HEK293T (cell line): ENCODE measurements around the gene POLR3B.

Experiments used
- ARNT ChIP-seq: fragments of 450-650 bp; IDR thresholded peaks from 2 replicates; pipeline ENCODE4 v1.6.1; 2017; ENCODE audit warnings: mild to moderate bottlenecking
- CTBP1 ChIP-seq: fragments of 450-650 bp; IDR thresholded peaks from 2 replicates; pipeline ENCODE4 v1.6.1; 2016; ENCODE audit warnings: borderline replicate concordance
- ELF4 ChIP-seq: fragments of 450-650 bp; IDR thresholded peaks from 2 replicates; pipeline ENCODE4 v1.6.1; 2017; ENCODE audit warnings: antibody characterized with exemption
- FOXA1 ChIP-seq: fragments of 450-650 bp; IDR thresholded peaks from 2 replicates; pipeline ENCODE4 v1.6.1; 2016; ENCODE audit warnings: mild to moderate bottlenecking
- FOXK2 ChIP-seq: fragments of 450-650 bp; IDR thresholded peaks from 2 replicates; pipeline ENCODE4 v1.6.1; 2016; ENCODE audit warnings: mild to moderate bottlenecking
- FOXM1 ChIP-seq: fragments of 450-650 bp; IDR thresholded peaks from 2 replicates; pipeline ENCODE4 v1.6.1; 2017; ENCODE audit warnings: mild to moderate bottlenecking, borderline replicate concordance
- HDGF ChIP-seq: fragments of 450-650 bp; IDR thresholded peaks from 2 replicates; pipeline ENCODE4 v1.6.1; 2017; ENCODE audit warnings: antibody characterized with exemption, borderline replicate concordance
- LEF1 ChIP-seq: fragments of 450-650 bp; IDR thresholded peaks from 2 replicates; pipeline ENCODE4 v1.6.1; 2017; ENCODE audit warnings: mild to moderate bottlenecking, borderline replicate concordance
- NFRKB ChIP-seq: fragments of 450-650 bp; IDR thresholded peaks from 2 replicates; pipeline ENCODE4 v1.6.1; 2016; ENCODE audit warnings: mild to moderate bottlenecking, moderate library complexity
- SP1 ChIP-seq: fragments of 450-650 bp; IDR thresholded peaks from 2 replicates; pipeline ENCODE4 v1.6.1; 2017
- SUZ12 ChIP-seq: fragments of 450-650 bp; IDR thresholded peaks from 2 replicates; pipeline ENCODE4 v1.6.1; 2016; ENCODE audit warnings: mild to moderate bottlenecking
- TARDBP ChIP-seq: fragments of 450-650 bp; IDR thresholded peaks from 2 replicates; pipeline ENCODE4 v1.6.1; 2016
- ZNF384 ChIP-seq: fragments of 450-650 bp; IDR thresholded peaks from 2 replicates; pipeline ENCODE4 v1.6.1; 2016
- TF ChIP-seq, protein P1 (sequence below): fragments of 450-650 bp; IDR thresholded peaks from 2 replicates; pipeline ENCODE4 v1.6.1; 2016

DNA sequence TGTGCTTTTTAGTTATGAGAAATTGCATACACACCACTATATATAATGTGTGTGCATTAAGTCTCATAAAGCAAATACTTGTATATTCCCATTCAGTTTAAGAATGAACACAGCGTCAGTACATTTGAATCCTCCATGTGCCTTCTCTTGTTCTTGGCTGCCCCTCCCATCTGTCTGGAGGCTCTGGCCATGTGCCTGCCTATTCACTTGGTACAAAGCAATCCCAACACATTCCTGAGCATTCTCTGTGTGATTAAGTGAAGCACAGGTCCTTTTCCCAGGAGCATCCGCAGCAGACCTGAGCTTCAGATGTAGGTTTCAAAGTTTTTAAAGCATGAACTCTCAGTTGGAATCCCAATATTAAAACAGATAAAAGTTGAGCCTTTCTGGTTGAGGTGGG is 58.7 kb downstream of the POLR3B start:
- TF ChIP-seq ELF4 (no peak), TARDBP (no peak), SUZ12 (no peak), ZNF384 (no peak), FOXK2 (no peak), SP1 (no peak), FOXM1 (no peak), CTBP1 (no peak), ARNT (no peak), FOXA1 (no peak), NFRKB (no peak), HDGF (no peak), LEF1 (no peak)
- TF ChIP-seq, protein P1, sequence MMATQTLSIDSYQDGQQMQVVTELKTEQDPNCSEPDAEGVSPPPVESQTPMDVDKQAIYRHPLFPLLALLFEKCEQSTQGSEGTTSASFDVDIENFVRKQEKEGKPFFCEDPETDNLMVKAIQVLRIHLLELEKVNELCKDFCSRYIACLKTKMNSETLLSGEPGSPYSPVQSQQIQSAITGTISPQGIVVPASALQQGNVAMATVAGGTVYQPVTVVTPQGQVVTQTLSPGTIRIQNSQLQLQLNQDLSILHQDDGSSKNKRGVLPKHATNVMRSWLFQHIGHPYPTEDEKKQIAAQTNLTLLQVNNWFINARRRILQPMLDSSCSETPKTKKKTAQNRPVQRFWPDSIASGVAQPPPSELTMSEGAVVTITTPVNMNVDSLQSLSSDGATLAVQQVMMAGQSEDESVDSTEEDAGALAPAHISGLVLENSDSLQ = no peak
